GM21381 (cell line): ENCODE results near the gene GMDS.
A peak's percentile ranks its signal among the peaks of the same experiment; 100 is the strongest.

Experiments
- ATAC-seq: cut with Tn5 transposase; IDR thresholded peaks from one replicate; pipeline ENCODE4 v1.9.1; 2021; ENCODE audit warnings: mild to moderate bottlenecking, moderate library complexity; ENCODE audit not compliant: unreplicated experiment

GMDS gene

GRCh38 chr6:2141644-2142290 is 103.6 kb downstream of the GMDS start:
- ATAC-seq = no peak

GRCh38 chr6:2140438-2141128 is 104.8 kb downstream of the GMDS start:
- no peak for ATAC-seq

GRCh38 chr6:2135401-2135800 is 110.0 kb downstream of the GMDS start:
- ATAC-seq = no peak

GRCh38 chr6:2134554-2134953 is 110.9 kb downstream of the GMDS start:
- ATAC-seq = no peak

GRCh38 chr6:2133716-2134310 is 111.6 kb downstream of the GMDS start:
- ATAC-seq = no peak

- ATAC-seq = no peak
Measured at GRCh38 chr6:2132916-2133315, 112.5 kb downstream of the GMDS start.

GRCh38 chr6:2132416-2132815 is 113.0 kb downstream of the GMDS start:
- no peak for ATAC-seq

- ATAC-seq = peak; percentile 62
Measured at GRCh38 chr6:2129182-2129621, 116.2 kb downstream of the GMDS start.

GRCh38 chr6:2127484-2127911 is 117.9 kb downstream of the GMDS start:
- peak; percentile 50 for ATAC-seq

- no peak for ATAC-seq
Measured at GRCh38 chr6:2126351-2126750, 119.1 kb downstream of the GMDS start.

- ATAC-seq = no peak
Measured at GRCh38 chr6:2125158-2125557, 120.2 kb downstream of the GMDS start.

- no peak for ATAC-seq
Measured at GRCh38 chr6:2124260-2124709, 121.1 kb downstream of the GMDS start.

GRCh38 chr6:2120912-2121311 is 124.5 kb downstream of the GMDS start:
- no peak for ATAC-seq

- no peak for ATAC-seq
Measured at GRCh38 chr6:2119275-2119674, 126.1 kb downstream of the GMDS start.

GRCh38 chr6:2118136-2118535 is 127.3 kb downstream of the GMDS start:
- no peak for ATAC-seq

- no peak for ATAC-seq
Measured at GRCh38 chr6:2117447-2117846, 128.0 kb downstream of the GMDS start.

GRCh38 chr6:2116496-2116895 is 128.9 kb downstream of the GMDS start:
- no peak for ATAC-seq

- ATAC-seq = no peak
Measured at GRCh38 chr6:2114100-2114499, 131.3 kb downstream of the GMDS start.

GRCh38 chr6:2111162-2111677 is 134.2 kb downstream of the GMDS start:
- ATAC-seq = peak; percentile 56

GRCh38 chr6:2110504-2110903 is 134.9 kb downstream of the GMDS start:
- ATAC-seq = peak; percentile 65

GRCh38 chr6:2109796-2110195 is 135.6 kb downstream of the GMDS start:
- no peak for ATAC-seq
